Measurements from ENCODE around the gene DGUOK.

- TF ChIP-seq CTCF (conservative IDR thresholded peaks at IDR 0.05) (no peak), EZH2 (IDR thresholded peaks at IDR 0.05; ENCODE audit: low read depth) (no peak)
Measured at GRCh38 chr2:73984203-73984921, 57.7 kb downstream of the DGUOK start, which contains the start of gene TET3.

Data from PC-9 (cell line).